Rectal smooth muscle tissue (tissue), 1 donor: Measurements from ENCODE around the gene RBPMS2.
"Not testable (repeated sequence)": the region's sequence is repeated elsewhere in the genome, so short reads cannot be mapped to it uniquely, and the experiment has no call there.

ENCODE experiments used
- H3K27ac ChIP-seq: one replicate; pipeline ENCODE4 v1.7.0; 2013; ENCODE audit warnings: low read depth, low read length, inconsistent platforms
- H3K27me3 ChIP-seq: one replicate; pipeline ENCODE4 v1.7.0; 2013; ENCODE audit warnings: low read length; ENCODE audit not compliant: control insufficient read depth, insufficient read depth
- H3K36me3 ChIP-seq: one replicate; pipeline ENCODE4 v1.7.0; 2013; ENCODE audit warnings: low read length; ENCODE audit not compliant: control insufficient read depth, insufficient read depth
- H3K4me1 ChIP-seq: one replicate; pipeline ENCODE4 v1.7.0; 2013; ENCODE audit warnings: low read length; ENCODE audit not compliant: control insufficient read depth, insufficient read depth
- H3K4me3 ChIP-seq: one replicate; pipeline ENCODE4 v1.7.0; 2013; ENCODE audit warnings: low read length
- H3K9ac ChIP-seq: one replicate; pipeline ENCODE4 v1.7.0; 2013; ENCODE audit warnings: low read length

RBPMS2 gene

DNA sequence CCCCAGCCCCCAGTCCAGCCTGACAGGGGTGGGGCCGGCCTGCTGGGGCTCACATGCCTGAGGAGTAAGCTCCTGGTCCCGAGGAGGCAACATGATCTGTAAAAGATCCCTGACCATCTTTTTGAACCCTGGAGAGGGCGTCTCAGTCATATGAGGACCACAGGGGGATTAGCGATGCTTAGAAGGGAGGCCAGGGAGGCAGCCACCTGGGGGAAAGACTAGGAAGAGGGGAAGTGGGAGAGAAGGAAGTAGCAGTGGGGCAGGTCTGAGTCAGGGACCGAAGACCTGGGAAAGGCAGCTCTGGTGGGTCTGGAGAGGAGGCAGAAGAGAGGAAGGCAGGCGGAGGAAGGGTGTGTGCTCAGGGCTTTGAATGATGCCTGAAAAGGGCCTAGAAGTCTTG, 31.1 kb upstream of the RBPMS2 start:
- peak overlapping the region; percentile 94 for H3K27ac ChIP-seq
- no peaks in the 10 kb centered on the region for H3K27me3 ChIP-seq
- no peaks in the 10 kb centered on the region for H3K36me3 ChIP-seq
- peaks cover 29% of the 10 kb centered on the region for H3K4me1 ChIP-seq
- no peak overlapping the region for H3K9ac ChIP-seq
- no peak overlapping the region for H3K4me3 ChIP-seq

DNA sequence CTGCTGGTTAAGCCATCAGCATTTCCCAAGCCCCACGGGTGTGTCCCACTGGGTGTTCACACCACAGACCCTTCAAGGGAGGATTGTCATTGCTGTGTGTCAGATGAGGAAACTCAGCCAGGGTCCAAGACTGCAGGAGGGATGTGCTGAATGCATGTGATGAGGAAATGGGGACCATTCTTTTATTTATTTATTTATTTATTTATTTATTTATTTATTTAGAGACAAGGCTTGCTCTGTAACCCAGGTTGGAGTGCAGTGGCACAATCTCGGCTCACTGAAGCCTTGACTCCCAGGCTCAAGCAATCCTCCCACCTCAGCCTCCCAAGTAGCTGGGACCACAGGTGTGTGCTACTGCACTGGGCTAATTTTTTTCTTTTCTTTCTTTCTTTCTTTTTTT, 29.2 kb upstream of the RBPMS2 start:
- H3K27me3 ChIP-seq = no peaks in the 10 kb centered on the region
- H3K27ac ChIP-seq = peak overlapping the region; percentile 59

DNA sequence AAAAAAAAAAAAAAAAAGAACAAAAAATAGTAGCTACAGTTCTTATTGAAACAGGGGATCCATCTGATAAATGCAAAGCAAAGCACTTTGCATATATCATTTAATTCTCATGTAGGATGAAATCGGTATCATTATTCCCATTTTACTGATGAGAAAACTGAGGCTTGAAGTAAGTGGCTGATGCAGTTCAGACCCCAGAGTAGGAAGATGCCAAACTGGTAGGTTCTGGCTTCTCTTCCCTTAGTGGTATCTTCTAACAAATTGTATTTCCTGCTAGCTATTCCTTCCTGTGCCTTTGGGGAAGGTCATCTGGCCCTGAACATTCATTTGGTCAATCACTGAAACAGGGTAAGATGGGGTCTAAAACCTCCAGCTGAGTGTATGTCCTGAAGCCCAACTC, 28.1 kb upstream of the RBPMS2 start:
- H3K27me3 ChIP-seq = no peaks in the 10 kb centered on the region
- no peak overlapping the region for H3K9ac ChIP-seq
- peak overlapping the region; percentile 64 for H3K27ac ChIP-seq
- H3K4me1 ChIP-seq = peaks cover 17% of the 10 kb centered on the region
- no peak overlapping the region for H3K4me3 ChIP-seq
- no peaks in the 10 kb centered on the region for H3K36me3 ChIP-seq

More for the DNA sequence above, 29.2 kb upstream of the RBPMS2 start:
- Histone ChIP-seq H3K36me3 (no peaks in the 10 kb centered on the region), H3K9ac (no peak overlapping the region), H3K4me3 (no peak overlapping the region), H3K4me1 (peaks cover 23% of the 10 kb centered on the region)

DNA sequence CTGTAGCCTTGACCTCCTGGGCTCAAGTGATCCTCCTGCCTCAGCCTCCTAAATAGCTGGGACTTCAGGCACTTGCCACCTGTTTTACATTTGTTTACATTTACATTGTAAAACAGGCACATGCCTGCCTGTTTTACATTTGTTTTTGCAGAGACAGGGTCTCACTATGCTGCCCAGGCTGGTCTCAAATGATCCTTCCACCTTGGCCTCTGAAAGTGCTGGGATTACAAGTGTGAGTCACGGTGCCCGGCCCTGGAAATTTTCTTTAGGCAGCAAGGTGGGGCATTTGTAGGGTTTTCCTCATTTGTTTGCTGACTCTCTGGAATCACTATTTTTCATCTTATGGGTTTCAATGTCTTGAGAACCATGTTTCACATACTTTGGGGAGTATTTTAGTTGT, 25.1 kb upstream of the RBPMS2 start:
- Histone ChIP-seq H3K27ac (peak overlapping the region; percentile 55), H3K27me3 (no peaks in the 10 kb centered on the region), H3K36me3 (no peaks in the 10 kb centered on the region), H3K4me1 (peaks cover 5% of the 10 kb centered on the region), H3K9ac (no peak overlapping the region), H3K4me3 (no peak overlapping the region)

GRCh38 chr15:64798905-64799304, 23.5 kb upstream of the RBPMS2 start:
- H3K4me3 ChIP-seq, H3K9ac ChIP-seq, H3K27ac ChIP-seq, H3K4me1 ChIP-seq, H3K36me3 ChIP-seq, H3K27me3 ChIP-seq: not testable (repeated sequence)

- not testable (repeated sequence) for H3K4me3 ChIP-seq, H3K36me3 ChIP-seq, H3K27ac ChIP-seq, H3K27me3 ChIP-seq, H3K9ac ChIP-seq, H3K4me1 ChIP-seq
Observed at GRCh38 chr15:64795921-64796320, 20.5 kb upstream of the RBPMS2 start.

GRCh38 chr15:64795299-64795698, 19.9 kb upstream of the RBPMS2 start:
- not testable (repeated sequence) for H3K4me3 ChIP-seq, H3K27ac ChIP-seq, H3K9ac ChIP-seq, H3K4me1 ChIP-seq, H3K36me3 ChIP-seq, H3K27me3 ChIP-seq

- Histone ChIP-seq H3K9ac (no peak overlapping the region), H3K4me3 (no peak overlapping the region), H3K4me1 (no peaks in the 10 kb centered on the region), H3K27ac (no peak overlapping the region), H3K36me3 (no peaks in the 10 kb centered on the region), H3K27me3 (no peaks in the 10 kb centered on the region)
Observed at GRCh38 chr15:64792282-64792681, 16.9 kb upstream of the RBPMS2 start.

GRCh38 chr15:64791401-64791800, 16.0 kb upstream of the RBPMS2 start:
- H3K9ac ChIP-seq = no peak overlapping the region
- no peak overlapping the region for H3K4me3 ChIP-seq
- H3K36me3 ChIP-seq = no peaks in the 10 kb centered on the region
- no peak overlapping the region for H3K27ac ChIP-seq
- H3K4me1 ChIP-seq = no peaks in the 10 kb centered on the region
- H3K27me3 ChIP-seq = no peaks in the 10 kb centered on the region

- Histone ChIP-seq H3K4me1 (no peaks in the 10 kb centered on the region), H3K27ac (no peak overlapping the region), H3K4me3 (no peak overlapping the region), H3K27me3 (no peaks in the 10 kb centered on the region), H3K9ac (no peak overlapping the region), H3K36me3 (no peaks in the 10 kb centered on the region)
Observed at GRCh38 chr15:64783796-64784195, 8.4 kb upstream of the RBPMS2 start.

DNA sequence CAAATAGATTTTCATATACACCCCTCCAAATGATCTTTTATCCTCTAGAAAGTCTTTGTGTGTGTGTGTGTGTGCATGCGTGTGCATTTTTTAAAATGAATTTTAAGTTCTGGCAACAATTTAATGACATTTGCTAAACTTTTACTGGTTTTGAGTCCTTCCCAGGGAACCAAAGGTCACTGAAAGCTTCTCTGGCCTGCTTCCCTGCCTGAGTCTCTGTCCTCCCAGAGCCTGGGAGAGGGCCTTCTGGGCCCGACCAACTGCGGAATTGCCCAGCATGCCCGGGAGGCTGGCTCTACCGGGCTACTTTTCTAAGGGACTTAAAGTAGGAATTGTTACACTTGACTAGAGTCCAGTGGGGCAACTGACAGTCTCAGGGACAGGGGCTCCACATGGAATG, 7.4 kb upstream of the RBPMS2 start:
- no peaks in the 10 kb centered on the region for H3K27me3 ChIP-seq
- H3K4me1 ChIP-seq = no peaks in the 10 kb centered on the region
- no peak overlapping the region for H3K9ac ChIP-seq
- H3K27ac ChIP-seq = no peak overlapping the region
- H3K36me3 ChIP-seq = no peaks in the 10 kb centered on the region
- no peak overlapping the region for H3K4me3 ChIP-seq

DNA sequence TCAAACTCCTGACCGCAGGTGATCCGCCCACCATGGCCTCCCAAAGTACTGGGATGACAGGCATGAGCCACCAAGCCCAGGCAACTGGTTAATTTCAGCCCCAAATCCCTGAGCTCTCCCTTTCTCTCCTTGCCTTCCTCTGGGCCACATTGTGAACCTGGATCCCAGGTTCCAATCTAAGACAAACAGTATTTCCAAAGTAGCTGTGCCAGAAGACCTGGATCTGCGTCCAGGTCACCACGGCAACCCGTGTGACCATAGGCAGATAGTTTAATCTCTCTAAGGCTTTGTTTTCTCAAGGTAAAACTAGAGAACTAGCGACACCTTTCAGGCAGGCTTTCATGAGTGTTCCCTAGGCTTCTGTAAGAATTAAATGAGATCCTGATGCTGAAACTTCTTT, 5.9 kb upstream of the RBPMS2 start:
- no peak overlapping the region for H3K4me3 ChIP-seq
- H3K4me1 ChIP-seq = peaks cover 7% of the 10 kb centered on the region
- no peak overlapping the region for H3K9ac ChIP-seq

GRCh38 chr15:64780600-64781156, 5.3 kb upstream of the RBPMS2 start:
- Histone ChIP-seq H3K27me3 (no peaks in the 10 kb centered on the region), H3K9ac (no peak overlapping the region), H3K4me3 (no peak overlapping the region), H3K27ac (no peak overlapping the region), H3K4me1 (peaks cover 7% of the 10 kb centered on the region), H3K36me3 (no peaks in the 10 kb centered on the region)

More for the DNA sequence above, 5.9 kb upstream of the RBPMS2 start:
- H3K27ac ChIP-seq = no peak overlapping the region
- H3K36me3 ChIP-seq = no peaks in the 10 kb centered on the region
- H3K27me3 ChIP-seq = no peaks in the 10 kb centered on the region
